Measurements from ENCODE around the gene SEMA5A. TPM values are rescaled to one million over a fixed set of nuclear protein-coding genes. Genes with fewer than 3 reads are reported as not detected.
"Not testable (repeated sequence)": the region's sequence is repeated elsewhere in the genome, so short reads cannot be mapped to it uniquely, and the experiment has no call there.

SEMA5A gene
- total RNA-seq, 2 donors from 2014 or later, result 17.6 to 34.1 TPM

- no peak for DNase-seq (ENCODE audit: low spot score)
- intact Hi-C loops (cut with DNase I), result no loop called here
These were observed 158.9 kb downstream of the SEMA5A start for GRCh38 chr5:9386945-9387344.

GRCh38 chr5:9382522-9382921 lies 163.4 kb downstream of the SEMA5A start:
- no peak for DNase-seq (ENCODE audit: low spot score)
- intact Hi-C loops (cut with DNase I), result no loop called here

GRCh38 chr5:9381464-9381863 lies 164.4 kb downstream of the SEMA5A start:
- intact Hi-C loops (cut with DNase I), result no loop called here

GRCh38 chr5:9380109-9380508 lies 165.8 kb downstream of the SEMA5A start:
- DNase-seq (ENCODE audit: low spot score), result no peak
- intact Hi-C loops (cut with DNase I), result no loop called here

More at GRCh38 chr5:9381464-9381863, 164.4 kb downstream of the SEMA5A start:
- DNase-seq (ENCODE audit: low spot score), result no peak

GRCh38 chr5:9376363-9377117 lies 169.3 kb downstream of the SEMA5A start:
- intact Hi-C loops (cut with DNase I), result no loop called here
- DNase-seq (ENCODE audit: low spot score), result no peak

GRCh38 chr5:9375756-9376155 lies 170.1 kb downstream of the SEMA5A start:
- DNase-seq (ENCODE audit: low spot score), result no peak
- intact Hi-C loops (cut with DNase I), result no loop called here

- intact Hi-C loops (cut with DNase I), result no loop called here
- no peak for DNase-seq (ENCODE audit: low spot score)
These were observed 171.8 kb downstream of the SEMA5A start for GRCh38 chr5:9374025-9374424.

GRCh38 chr5:9373571-9373970 lies 172.3 kb downstream of the SEMA5A start:
- DNase-seq (ENCODE audit: low spot score), result no peak
- intact Hi-C loops (cut with DNase I), result no loop called here

- no peak for DNase-seq (ENCODE audit: low spot score)
These were observed 175.6 kb downstream of the SEMA5A start for GRCh38 chr5:9370256-9370655.

GRCh38 chr5:9365512-9365911 lies 180.4 kb downstream of the SEMA5A start:
- no peak for DNase-seq (ENCODE audit: low spot score)
- intact Hi-C loops (cut with DNase I), result no loop called here

More at GRCh38 chr5:9370256-9370655, 175.6 kb downstream of the SEMA5A start:
- intact Hi-C loops (cut with DNase I), result no loop called here

GRCh38 chr5:9363449-9363848 lies 182.4 kb downstream of the SEMA5A start:
- intact Hi-C loops (cut with DNase I), result no loop called here
- no peak for DNase-seq (ENCODE audit: low spot score)

- no peak for DNase-seq (ENCODE audit: low spot score)
- intact Hi-C loops (cut with DNase I), result no loop called here
These were observed 182.8 kb downstream of the SEMA5A start for GRCh38 chr5:9363026-9363425.

- no peak for DNase-seq (ENCODE audit: low spot score)
- intact Hi-C loops (cut with DNase I), result no loop called here
These were observed 183.3 kb downstream of the SEMA5A start for GRCh38 chr5:9362600-9362999.

GRCh38 chr5:9361835-9362234 lies 184.0 kb downstream of the SEMA5A start:
- DNase-seq (ENCODE audit: low spot score), result no peak
- intact Hi-C loops (cut with DNase I), result no loop called here

GRCh38 chr5:9358961-9359685 lies 186.8 kb downstream of the SEMA5A start:
- intact Hi-C loops (cut with DNase I), result no loop called here
- DNase-seq (ENCODE audit: low spot score), result no peak

GRCh38 chr5:9356351-9356825 lies 189.5 kb downstream of the SEMA5A start:
- intact Hi-C loops (cut with DNase I), result no loop called here
- no peak for DNase-seq (ENCODE audit: low spot score)

GRCh38 chr5:9354336-9355081 lies 191.4 kb downstream of the SEMA5A start:
- DNase-seq (ENCODE audit: low spot score), result no peak
- intact Hi-C loops (cut with DNase I), result no loop called here

GRCh38 chr5:9353048-9353447 lies 192.8 kb downstream of the SEMA5A start:
- intact Hi-C loops (cut with DNase I); DNase-seq (ENCODE audit: low spot score): not testable (repeated sequence)

- intact Hi-C loops (cut with DNase I), result no loop called here
- no peak for DNase-seq (ENCODE audit: low spot score)
These were observed 194.3 kb downstream of the SEMA5A start for GRCh38 chr5:9351546-9351945.

- intact Hi-C loops (cut with DNase I), result no loop called here
- DNase-seq (ENCODE audit: low spot score), result peak; percentile 86
These were observed 195.5 kb downstream of the SEMA5A start for GRCh38 chr5:9350301-9350797.

Measured in posterior vena cava (tissue), 2 donors.